HG02970 (cell line): ENCODE data around the gene MPDZ.

Experiments
- ATAC-seq: cut with Tn5 transposase; IDR thresholded peaks from one replicate; pipeline ENCODE4 v1.9.1; 2021; ENCODE audit warnings: mild to moderate bottlenecking, moderate library complexity, moderate number of reproducible peaks; ENCODE audit not compliant: unreplicated experiment, low FRiP score

MPDZ gene

DNA sequence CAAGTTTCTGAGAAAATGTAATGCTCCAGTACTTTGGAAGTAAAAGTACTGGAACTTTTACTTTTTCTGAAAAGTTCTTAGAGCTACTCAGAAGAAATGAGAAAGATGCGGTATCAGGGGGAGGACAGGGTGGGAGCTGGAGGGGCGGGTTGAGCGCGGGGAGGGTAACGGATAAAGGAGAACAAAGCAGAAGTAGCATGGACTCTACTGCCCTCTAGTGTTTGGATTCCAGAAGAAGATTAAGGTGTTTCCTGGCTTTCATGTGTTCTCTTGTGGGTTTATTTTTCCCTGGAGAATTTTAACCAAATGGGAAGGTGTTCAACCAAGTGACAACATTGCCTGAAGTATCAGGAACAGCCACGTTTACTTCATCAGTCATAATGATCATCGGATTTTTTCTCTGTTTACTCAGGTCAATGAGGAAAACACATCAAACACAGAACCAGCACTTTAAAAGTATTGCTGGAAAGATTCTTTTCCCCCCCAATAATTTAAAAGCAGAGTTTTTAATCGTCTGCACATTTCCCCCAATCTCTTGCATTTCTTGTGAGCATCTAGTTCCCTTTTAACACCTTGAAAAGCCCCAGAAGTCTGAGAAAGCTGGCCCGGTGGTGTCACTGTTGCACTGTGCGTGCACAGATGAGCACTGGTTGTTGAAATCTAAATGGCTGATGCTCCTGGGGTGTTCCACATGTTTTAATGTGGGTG is 190.6 kb downstream of the MPDZ start:
- ATAC-seq, result no peak

DNA sequence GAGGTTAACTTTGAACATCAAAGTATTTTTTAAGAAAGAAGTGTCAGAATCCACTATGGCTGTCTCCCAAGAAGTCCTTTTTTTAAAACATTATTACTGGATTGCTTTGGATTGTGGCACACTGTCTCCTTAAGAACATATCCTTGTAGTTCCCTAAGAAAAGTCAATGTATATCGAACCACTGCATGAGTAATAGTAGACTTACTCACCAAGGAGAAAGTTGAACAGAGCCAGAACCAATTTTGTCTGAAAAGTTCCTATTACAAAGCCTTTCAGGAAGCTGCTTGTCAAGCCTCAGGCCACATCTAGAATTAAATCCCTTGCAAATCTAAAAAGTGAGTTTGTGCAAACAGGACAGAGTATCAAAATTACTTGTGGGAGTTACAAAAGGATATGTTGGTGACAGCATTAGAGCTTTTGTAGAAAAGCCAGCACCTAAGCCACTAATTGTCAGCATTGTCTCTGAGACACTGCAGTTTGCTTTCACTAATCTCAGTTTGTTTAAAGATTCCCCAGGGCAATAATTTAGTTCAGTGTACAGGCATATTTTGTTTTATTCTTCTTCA is 195.4 kb downstream of the MPDZ start:
- no peak for ATAC-seq

GRCh38 chr9:13083366-13083765 is 196.1 kb downstream of the MPDZ start:
- no peak for ATAC-seq

GRCh38 chr9:13082796-13083195 is 196.7 kb downstream of the MPDZ start:
- ATAC-seq, result no peak

DNA sequence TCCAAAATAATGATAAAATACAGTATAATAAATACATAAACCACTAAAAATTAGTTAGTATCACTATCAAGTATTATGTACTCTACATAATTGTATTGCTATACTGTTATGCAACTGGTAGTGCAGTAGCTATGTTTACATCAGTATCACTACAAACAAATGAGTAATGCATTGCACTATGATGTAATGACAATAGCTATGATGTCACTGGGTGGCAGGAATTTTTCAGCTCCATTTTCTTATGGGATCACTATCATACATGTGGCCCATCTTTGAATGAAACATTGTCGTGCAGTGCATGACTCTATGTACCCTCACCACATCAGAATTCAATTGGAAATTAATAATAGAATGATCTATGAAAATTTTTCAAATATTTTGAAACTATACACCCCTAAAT is 201.3 kb downstream of the MPDZ start:
- ATAC-seq, result no peak

DNA sequence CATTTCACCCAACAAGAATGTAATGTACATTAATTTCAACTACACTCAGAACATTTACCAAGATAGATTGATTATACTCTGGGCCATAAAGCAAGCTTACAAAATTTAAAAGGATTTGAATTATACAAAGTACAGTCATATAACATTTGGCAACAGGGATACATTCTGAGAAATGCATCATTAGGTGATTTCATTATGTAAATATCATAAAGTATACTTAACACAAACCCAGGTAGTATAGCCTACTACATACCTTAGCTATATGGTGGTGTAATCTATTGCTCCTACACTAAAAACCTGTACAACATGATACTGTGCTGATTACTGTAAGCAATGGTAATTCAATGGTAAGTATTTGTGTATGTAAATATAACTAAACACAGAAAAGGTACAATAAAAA is 202.9 kb downstream of the MPDZ start:
- ATAC-seq, result no peak

DNA sequence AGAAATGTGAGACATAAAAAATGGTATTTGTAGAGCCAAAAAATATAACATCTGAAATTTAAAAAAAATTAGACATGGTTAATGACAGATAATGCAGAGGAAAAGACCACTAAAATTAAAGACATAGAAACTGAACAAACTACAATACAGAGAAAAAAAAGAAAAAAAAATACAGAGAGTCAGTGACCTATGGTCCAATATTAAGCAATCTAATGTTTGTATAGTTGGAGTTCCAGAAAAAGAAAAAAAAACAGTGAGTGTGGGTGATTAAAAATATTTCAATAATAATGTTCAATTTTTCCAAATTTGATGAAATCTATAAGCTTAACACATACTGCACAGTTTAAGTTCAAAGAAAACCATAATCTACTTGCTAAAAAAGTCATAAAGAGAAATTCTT is 207.6 kb downstream of the MPDZ start:
- no peak for ATAC-seq

- no peak for ATAC-seq
Observed at GRCh38 chr9:13070612-13071595, 208.6 kb downstream of the MPDZ start.

GRCh38 chr9:13069498-13069897 is 210.0 kb downstream of the MPDZ start:
- no peak for ATAC-seq

DNA sequence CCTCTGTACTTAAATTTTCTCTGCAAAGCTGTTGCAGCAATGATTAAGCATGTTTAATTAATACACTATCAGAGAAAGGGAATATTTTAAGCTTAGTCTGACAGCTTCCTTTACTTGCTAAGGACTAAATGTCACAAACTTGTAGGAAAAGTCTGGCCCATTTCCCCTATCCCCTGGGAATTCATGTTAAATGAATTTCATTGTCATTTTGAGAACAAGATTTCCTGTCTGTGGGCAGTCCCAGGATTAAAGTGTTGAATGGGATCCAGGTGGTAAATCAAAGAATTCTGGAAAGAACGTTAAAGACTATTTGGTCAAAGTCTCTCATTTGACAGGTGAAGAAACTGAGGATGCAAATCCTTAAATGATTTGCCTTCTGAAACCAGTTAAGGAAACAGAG is 214.8 kb downstream of the MPDZ start:
- no peak for ATAC-seq

GRCh38 chr9:13063880-13064459 is 215.5 kb downstream of the MPDZ start:
- ATAC-seq, result no peak

DNA sequence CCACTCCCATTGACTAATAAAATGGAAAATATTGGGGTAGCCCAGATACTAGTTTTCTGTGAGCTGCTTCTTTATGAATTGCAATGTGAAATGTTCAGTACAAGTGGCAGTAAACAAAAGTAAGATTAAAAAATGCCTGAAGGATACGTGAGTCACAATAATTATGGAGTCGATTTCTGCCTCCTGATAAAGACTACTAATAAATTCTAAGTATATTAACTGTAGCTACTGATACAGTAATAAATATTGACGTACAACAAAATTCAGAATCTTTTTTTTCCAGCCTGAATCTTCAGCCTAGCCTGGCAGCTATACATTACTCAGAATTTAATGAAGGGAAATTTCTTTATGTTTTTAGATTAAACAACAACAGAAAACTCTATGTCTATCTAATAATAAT is 218.1 kb downstream of the MPDZ start:
- ATAC-seq, result no peak
